Epithelial cell of proximal tubule (primary cell): ENCODE data around the gene OSBPL1A. TPM values are rescaled to one million over a fixed set of nuclear protein-coding genes. Genes with fewer than 3 reads are reported as not detected.

Experiments
- DNase-seq: peaks from one replicate; pipeline ENCODE4 v3.0.0-alpha.2; 2011; ENCODE audit warnings: low read depth
- H3K4me3 ChIP-seq: 2 replicates; pipeline ENCODE4 v1.5.1; 2011; ENCODE audit warnings: low read depth, mild to moderate bottlenecking, low read length
- total RNA-seq: library from RNA; depleted of rRNA; stranded (reverse); fragments of >200 nt; gene quantifications from 2 replicates; pipeline ENCODE4 v1.2.3, GENCODE V29; 2015
- TF ChIP-seq, protein P1 (sequence below): conservative IDR thresholded peaks from 2 replicates; pipeline ENCODE4 v1.5.1; 2012; ENCODE audit warnings: low read depth, mild to moderate bottlenecking, low read length

OSBPL1A gene
- total RNA-seq, 1 donor from 2014 or later, result 24.7 TPM

DNA sequence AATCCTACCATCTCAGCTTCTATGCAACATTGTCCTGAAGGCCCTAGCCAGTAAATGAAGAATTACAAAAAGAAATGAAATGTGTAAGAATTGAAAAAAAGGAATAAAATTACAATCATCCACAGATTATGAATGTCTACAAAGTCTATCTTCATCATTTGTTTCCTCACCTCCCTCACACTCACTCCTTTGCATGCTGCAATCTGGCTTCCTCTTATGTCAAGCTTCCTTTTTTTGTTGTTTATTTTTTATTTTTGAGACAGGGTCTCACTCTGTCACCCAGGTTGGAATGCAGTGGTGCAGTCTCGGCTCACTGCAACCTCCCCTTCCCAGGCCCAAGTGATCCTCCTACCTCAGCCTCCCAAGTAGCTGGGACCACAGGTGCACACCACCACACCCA lies 129.7 kb downstream of the OSBPL1A start:
- DNase-seq, result no peak
- TF ChIP-seq, protein P1, sequence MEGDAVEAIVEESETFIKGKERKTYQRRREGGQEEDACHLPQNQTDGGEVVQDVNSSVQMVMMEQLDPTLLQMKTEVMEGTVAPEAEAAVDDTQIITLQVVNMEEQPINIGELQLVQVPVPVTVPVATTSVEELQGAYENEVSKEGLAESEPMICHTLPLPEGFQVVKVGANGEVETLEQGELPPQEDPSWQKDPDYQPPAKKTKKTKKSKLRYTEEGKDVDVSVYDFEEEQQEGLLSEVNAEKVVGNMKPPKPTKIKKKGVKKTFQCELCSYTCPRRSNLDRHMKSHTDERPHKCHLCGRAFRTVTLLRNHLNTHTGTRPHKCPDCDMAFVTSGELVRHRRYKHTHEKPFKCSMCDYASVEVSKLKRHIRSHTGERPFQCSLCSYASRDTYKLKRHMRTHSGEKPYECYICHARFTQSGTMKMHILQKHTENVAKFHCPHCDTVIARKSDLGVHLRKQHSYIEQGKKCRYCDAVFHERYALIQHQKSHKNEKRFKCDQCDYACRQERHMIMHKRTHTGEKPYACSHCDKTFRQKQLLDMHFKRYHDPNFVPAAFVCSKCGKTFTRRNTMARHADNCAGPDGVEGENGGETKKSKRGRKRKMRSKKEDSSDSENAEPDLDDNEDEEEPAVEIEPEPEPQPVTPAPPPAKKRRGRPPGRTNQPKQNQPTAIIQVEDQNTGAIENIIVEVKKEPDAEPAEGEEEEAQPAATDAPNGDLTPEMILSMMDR, result no peak
- H3K4me3 ChIP-seq, result no peak overlapping the region

DNA sequence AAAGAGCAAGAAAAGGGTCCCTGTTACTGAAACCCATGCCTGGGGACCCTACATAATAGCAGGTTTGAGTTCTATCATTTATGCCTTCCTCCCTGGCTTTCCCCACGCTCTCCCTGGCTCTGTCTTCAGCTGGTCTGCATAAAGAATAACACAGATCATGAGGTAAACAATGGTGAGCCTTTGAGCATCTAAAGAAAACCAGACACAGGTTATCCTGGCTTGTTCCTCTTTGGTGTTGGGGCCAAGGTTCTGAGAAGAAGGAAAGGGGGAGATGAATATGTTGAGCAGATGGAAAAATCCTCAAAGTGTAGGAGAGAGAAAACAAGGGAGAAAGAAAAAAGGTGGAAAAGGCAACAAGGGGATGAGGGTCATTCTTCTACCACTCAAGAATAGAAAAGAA lies 131.5 kb downstream of the OSBPL1A start:
- TF ChIP-seq, protein P1, result no peak
- no peak overlapping the region for H3K4me3 ChIP-seq
- no peak for DNase-seq

DNA sequence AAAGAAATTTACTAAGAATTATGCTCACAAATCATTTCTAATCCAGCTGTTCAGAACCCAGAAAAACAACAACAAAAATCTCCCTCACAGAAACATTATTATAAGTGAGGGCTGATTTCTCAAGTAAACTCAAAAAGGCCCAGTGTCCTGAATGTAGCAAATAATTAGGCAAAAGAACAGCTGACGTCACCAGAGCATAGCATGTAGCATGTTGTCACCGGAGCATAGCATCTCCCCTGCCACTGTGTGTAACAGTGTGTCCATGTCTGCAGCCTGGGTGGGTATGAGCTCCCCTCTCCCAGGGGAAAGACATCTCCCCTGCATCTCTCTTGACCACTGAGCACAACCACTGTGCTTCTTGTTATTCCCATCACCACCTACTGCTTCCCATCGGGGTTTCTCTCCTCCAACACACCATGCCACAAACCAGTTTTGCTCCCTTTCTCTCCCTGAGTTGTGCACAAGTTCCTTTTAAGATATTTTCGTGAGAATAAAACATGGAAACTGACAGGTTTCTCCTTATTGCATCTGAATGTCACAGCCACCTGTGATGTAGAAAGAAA lies 132.0 kb downstream of the OSBPL1A start:
- DNase-seq, result no peak
- no peak overlapping the region for H3K4me3 ChIP-seq
- TF ChIP-seq, protein P1, result no peak

DNA sequence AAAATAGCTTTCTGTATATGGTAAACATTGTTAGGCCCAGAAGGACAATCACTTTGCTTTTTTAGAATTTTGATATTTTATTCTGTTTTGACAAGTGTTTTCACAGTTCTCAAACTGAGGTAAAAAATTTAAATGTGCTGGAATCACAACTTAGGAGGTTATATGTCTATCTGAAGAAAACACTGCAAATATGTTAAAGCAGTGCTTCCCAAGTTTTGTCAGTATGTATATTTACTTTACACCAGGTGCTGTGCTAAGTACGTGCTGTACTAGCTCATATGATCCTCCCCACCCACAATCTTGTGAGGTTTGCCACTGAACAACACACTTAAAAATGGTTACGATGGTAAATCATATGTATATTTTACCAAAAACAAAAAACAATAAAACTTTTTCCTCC lies 134.6 kb downstream of the OSBPL1A start:
- no peak for DNase-seq
- TF ChIP-seq, protein P1, result no peak
- H3K4me3 ChIP-seq, result no peak overlapping the region

DNA sequence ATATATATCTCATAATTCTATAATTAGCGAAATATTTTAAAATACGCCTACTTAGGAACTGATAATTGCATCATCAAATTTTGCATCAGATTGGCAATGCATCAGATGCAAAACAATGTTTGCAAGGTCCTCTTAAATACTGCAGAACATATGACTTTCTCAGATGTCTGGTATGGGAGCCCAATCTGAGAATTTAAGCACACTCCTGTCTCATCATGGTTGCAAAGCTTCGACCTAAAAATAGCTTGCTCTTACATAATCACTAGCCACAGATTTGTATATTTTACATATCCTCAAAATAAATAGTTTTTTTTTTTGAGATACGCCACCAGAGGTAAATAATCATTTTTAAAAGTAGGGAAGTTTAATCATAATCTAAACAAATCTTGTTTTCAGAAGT lies 135.5 kb downstream of the OSBPL1A start:
- H3K4me3 ChIP-seq, result no peak overlapping the region
- DNase-seq, result no peak
- TF ChIP-seq, protein P1, result no peak

DNA sequence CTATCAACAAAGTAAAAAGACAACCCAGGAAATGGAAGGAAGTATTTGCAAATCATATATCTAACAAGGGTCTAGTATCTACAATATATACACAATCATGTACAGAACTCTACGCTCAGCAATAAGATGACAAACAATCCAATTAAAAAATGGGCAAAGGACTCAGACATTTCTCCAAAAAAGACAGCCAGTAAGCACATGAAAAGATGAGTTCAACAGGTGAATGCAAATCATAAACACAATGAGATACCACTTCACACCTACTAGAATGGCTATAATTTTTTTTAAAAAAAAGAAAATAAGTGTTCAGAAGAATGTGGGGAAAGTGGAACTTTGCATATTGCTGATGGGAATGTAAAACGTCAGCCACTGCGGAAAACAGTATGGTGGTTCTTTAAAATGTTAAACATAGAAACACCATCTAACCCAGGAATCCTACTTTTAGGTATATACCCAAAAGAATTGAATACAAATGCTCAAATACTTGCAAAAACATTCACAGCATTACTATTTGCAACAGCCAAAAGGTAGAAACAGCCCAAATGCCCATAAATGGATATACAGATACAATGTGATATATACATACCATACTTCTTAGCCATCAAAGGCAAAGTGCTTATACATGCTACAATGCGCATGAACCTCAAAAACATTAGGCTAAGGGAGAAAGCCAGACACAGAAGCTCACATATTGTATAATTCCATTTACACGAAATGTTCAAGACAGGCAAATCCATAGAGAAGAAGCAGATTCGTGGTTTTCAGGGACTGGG lies 137.6 kb downstream of the OSBPL1A start:
- H3K4me3 ChIP-seq, result no peak overlapping the region
- TF ChIP-seq, protein P1, result no peak
- DNase-seq, result no peak

DNA sequence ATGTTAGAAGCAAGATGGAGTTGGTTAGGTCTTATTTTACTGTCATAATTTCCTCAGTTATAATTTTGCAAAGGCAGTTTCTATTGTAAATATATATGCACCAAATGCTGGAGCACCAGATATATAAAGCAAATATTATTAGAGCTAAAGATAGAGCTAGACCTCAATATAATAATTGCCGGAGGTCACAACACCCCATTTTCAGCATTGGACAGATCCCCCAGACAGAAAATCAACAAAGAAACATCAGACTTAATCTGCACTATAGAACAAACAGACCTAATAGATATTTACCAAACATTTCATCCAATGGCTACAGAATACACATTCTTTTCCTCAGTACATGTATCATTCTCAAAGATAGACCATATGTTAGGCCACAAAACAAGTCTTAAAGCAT lies 143.6 kb downstream of the OSBPL1A start:
- DNase-seq, result no peak
- H3K4me3 ChIP-seq, result no peak overlapping the region
- TF ChIP-seq, protein P1, result no peak
